Keratinocyte (primary cell): ENCODE data around the gene CUEDC1. TPM values are rescaled to one million over a fixed set of nuclear protein-coding genes. Genes with fewer than 3 reads are reported as not detected.

Experiments
- DNase-seq: peaks from one replicate; pipeline ENCODE4 v3.0.0-alpha.2; 2011; ENCODE audit warnings: low read depth, missing footprints, low spot score
- FAIRE-seq: peaks from 2 replicates; lab custom pipeline; 2011; peaks lifted over from hg19 to GRCh38; lab: Jason Lieb, UNC
- H2AFZ ChIP-seq: 2 replicates; pipeline ENCODE4 v1.6.0; 2012; ENCODE audit warnings: low read length, control low read depth, inconsistent platforms; ENCODE audit not compliant: control insufficient read depth
- H3K27ac ChIP-seq: 2 replicates; pipeline ENCODE4 v1.5.1; 2011; ENCODE audit warnings: low read length; ENCODE audit not compliant: control insufficient read depth, insufficient read depth
- H3K27me3 ChIP-seq: 3 replicates; pipeline ENCODE4 v1.6.0; 2011; ENCODE audit warnings: low read length; ENCODE audit not compliant: control insufficient read depth, insufficient read depth; ENCODE audit errors: extremely low read depth
- H3K36me3 ChIP-seq, 2 experiments: 2 replicates in 1 of 2; 3 replicates in 1 of 2; pipeline ENCODE4 v1.5.1; 2011; ENCODE audit warnings: low read length in 2 of 2, mild to moderate bottlenecking in 1 of 2; ENCODE audit not compliant: control insufficient read depth in 2 of 2, insufficient read depth in 2 of 2; ENCODE audit errors: extremely low read depth in 1 of 2
- H3K4me1 ChIP-seq: 3 replicates; pipeline ENCODE4 v1.5.1; 2011; ENCODE audit warnings: low read length; ENCODE audit not compliant: control insufficient read depth, insufficient read depth; ENCODE audit errors: extremely low read depth
- H3K4me2 ChIP-seq: 3 replicates; pipeline ENCODE4 v1.6.0; 2011; ENCODE audit warnings: low read depth, low read length; ENCODE audit not compliant: control insufficient read depth, insufficient read depth; ENCODE audit errors: extremely low read depth
- H3K4me3 ChIP-seq, 3 experiments: fragments of 200-600 bp in 1 of 3; sonication (generic) in 1 of 3; 2 replicates in 2 of 3; 3 replicates in 1 of 3; pipeline ENCODE4 v1.5.1; 2011 to 2016; ENCODE audit warnings: low read length in 3 of 3, mild to moderate bottlenecking in 3 of 3, control low read depth in 2 of 3, inconsistent platforms in 1 of 3, low read depth in 1 of 3, mixed read lengths in 1 of 3, mixed run types in 1 of 3, moderate library complexity in 1 of 3; ENCODE audit not compliant: control insufficient read depth in 2 of 3, insufficient read depth in 2 of 3; ENCODE audit errors: extremely low read depth in 1 of 3
- H3K79me2 ChIP-seq: 2 replicates; pipeline ENCODE4 v1.6.0; 2012; ENCODE audit warnings: low read length; ENCODE audit not compliant: control insufficient read depth, insufficient read depth
- H3K9ac ChIP-seq: 3 replicates; pipeline ENCODE4 v1.6.0; 2011; ENCODE audit warnings: low read length; ENCODE audit not compliant: control insufficient read depth, insufficient read depth; ENCODE audit errors: extremely low read depth
- H3K9me1 ChIP-seq: 3 replicates; pipeline ENCODE4 v1.6.0; 2011; ENCODE audit warnings: low read length; ENCODE audit not compliant: control insufficient read depth, insufficient read depth; ENCODE audit errors: extremely low read depth
- H3K9me3 ChIP-seq: 2 replicates; pipeline ENCODE4 v1.5.1; 2012; ENCODE audit warnings: low read depth, low read length; ENCODE audit not compliant: control insufficient read depth
- H4K20me1 ChIP-seq: 3 replicates; pipeline ENCODE4 v1.6.0; 2011; ENCODE audit warnings: low read length; ENCODE audit not compliant: control insufficient read depth, insufficient read depth; ENCODE audit errors: extremely low read depth
- EZH2 ChIP-seq: IDR thresholded peaks from one replicate; pipeline ENCODE4 v1.6.1; 2012; ENCODE audit warnings: inconsistent platforms, mild to moderate bottlenecking, low read length, moderate library complexity
- dilution Hi-C: fragments of 300-500 bp; cut with MboI; formaldehyde crosslinking; loops from one replicate; pipeline ENCODE4 v1.7.0; 2020; ENCODE audit warnings: low sequenced_read_pairs; ENCODE audit not compliant: extremely low pct_ligation_motif_present
- polyA plus RNA-seq, 5 experiments: library from polyadenylated mRNA; depleted of rRNA in 3 of 5; stranded (reverse) in 3 of 5; stranded (forward) in 1 of 5; unstranded in 1 of 5; fragments of >200 nt; gene quantifications; 1 replicate in 1 of 5; 2 replicates in 3 of 5; 3 replicates in 1 of 5; pipeline versions ENCODE4 v1.2.1 to v1.2.3, GENCODE V29; 2011 to 2012; ENCODE audit warnings: missing spikeins in 2 of 5, low read depth in 1 of 5, low replicate concordance in 1 of 5
- TF ChIP-seq, protein P1 (sequence below), 3 experiments: IDR thresholded peaks in 1 of 3; conservative IDR thresholded peaks in 1 of 3; optimal IDR thresholded peaks in 1 of 3; 2 replicates in 2 of 3; 3 replicates in 1 of 3; pipeline versions ENCODE3 to v1.5.1; 2011; ENCODE audit warnings: low read length in 3 of 3, mild to moderate bottlenecking in 3 of 3, moderate library complexity in 2 of 3, control low read depth in 1 of 3, inconsistent platforms in 1 of 3; ENCODE audit not compliant: insufficient read depth in 2 of 3; ENCODE audit errors: extremely low read depth in 1 of 3

CUEDC1 gene
- polyA plus RNA-seq, 1 donor (not counting 4 experiments of a cell fraction or from before 2014, with no cell fraction given), result 12.9 TPM

DNA sequence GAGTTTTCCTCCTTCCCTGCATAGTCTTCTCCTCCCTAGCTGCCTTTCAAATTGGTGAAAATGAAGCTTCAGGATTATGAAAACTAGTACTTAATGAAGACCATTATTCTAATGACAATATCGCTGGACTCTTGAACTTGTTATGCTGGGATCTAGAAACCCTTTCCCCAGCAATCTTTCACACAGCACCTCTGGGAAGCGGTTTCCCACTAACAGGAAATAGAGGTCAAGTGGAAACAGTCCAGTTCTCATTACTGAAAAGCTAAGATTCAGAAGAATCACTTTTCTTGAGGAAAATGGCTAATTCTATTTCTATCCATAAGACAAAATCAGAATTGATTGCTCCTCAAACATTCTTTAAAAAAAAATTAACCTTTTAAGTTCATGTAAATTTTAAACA is 34.8 kb upstream of the CUEDC1 start:
- no peak overlapping the region for H3K4me2 ChIP-seq

DNA sequence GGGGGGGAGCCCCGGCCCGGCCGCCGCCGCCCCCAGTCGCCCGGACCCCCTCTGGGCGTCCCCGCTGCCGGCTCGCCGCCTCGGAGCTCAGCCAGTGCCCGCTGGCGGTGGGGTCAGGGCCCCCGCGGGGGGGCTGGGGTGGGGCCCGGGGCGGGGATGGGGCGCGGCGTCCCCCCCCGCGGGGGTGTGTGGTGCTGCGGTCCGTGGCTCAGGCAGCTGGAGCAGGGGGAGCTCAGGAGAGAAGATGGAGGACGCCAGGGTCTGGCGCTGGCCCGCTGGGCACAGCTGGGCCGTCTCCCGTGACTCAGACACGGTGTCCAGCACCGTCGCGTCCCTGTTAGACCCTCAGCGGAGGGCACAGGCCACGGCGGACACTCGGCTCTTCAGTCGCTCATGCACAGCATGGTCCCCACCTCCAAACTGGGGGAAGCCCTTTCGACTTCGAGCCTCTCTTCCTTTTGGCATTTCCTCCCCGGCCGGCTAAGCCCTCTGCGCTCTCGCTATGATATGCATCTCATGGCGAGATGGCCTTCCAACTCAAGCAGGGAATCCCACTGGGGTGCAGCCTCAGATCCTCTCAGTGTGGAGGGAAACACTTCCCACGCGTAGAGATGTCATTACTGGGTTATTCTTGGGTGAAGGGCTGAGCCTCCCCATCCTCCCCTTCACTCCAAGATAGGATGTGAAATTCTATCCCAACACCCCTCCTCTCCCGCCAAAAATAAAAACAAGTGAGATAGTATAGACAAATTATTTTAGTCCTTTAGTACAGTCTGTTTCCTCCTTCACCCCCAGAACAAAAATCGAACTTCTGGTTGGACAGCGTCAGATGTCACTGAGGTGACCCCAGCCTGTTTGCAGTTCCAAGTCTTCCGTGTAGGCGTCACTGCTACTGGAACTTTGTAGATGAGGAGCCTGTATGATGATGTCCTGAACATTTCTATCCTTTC is 33.4 kb upstream of the CUEDC1 start:
- Histone ChIP-seq H3K36me3 (peaks cover 0 to 8% of the 10 kb centered on the region in 2 experiments), H3K4me1 (peaks cover 27% of the 10 kb centered on the region), H4K20me1 (peaks cover 2% of the 10 kb centered on the region), H3K4me3 (peak overlapping the region; percentile 32 to 69 (median 57)), H3K9ac (peak overlapping the region; percentile 81), H3K27ac (peak overlapping the region; percentile 58), H2AFZ (peak overlapping the region; percentile 75), H3K79me2 (peaks cover 36% of the 10 kb centered on the region), H3K9me1 (peaks cover 2% of the 10 kb centered on the region), H3K9me3 (no peaks in the 10 kb centered on the region), H3K27me3 (no peaks in the 10 kb centered on the region), H3K4me2 (peak overlapping the region; percentile 81)
- FAIRE-seq (no peak), DNase-seq (no peak)
- dilution Hi-C loops, result no loop called here
- TF ChIP-seq EZH2, result no peak
- TF ChIP-seq, protein P1, sequence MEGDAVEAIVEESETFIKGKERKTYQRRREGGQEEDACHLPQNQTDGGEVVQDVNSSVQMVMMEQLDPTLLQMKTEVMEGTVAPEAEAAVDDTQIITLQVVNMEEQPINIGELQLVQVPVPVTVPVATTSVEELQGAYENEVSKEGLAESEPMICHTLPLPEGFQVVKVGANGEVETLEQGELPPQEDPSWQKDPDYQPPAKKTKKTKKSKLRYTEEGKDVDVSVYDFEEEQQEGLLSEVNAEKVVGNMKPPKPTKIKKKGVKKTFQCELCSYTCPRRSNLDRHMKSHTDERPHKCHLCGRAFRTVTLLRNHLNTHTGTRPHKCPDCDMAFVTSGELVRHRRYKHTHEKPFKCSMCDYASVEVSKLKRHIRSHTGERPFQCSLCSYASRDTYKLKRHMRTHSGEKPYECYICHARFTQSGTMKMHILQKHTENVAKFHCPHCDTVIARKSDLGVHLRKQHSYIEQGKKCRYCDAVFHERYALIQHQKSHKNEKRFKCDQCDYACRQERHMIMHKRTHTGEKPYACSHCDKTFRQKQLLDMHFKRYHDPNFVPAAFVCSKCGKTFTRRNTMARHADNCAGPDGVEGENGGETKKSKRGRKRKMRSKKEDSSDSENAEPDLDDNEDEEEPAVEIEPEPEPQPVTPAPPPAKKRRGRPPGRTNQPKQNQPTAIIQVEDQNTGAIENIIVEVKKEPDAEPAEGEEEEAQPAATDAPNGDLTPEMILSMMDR (optimal IDR thresholded peaks at IDR 0.05 in 1 of 3, IDR thresholded peaks at IDR 0.05 in 1 of 3, conservative IDR thresholded peaks at IDR 0.05 in 1 of 3; ENCODE audit: extremely low read depth in 1 of 3, insufficient read depth in 2 of 3, low read length in 3 of 3), result no peak

More for the DNA sequence above, 34.8 kb upstream of the CUEDC1 start:
- FAIRE-seq (no peak), DNase-seq (no peak)
- no peaks in the 10 kb centered on the region for H3K9me3 ChIP-seq
- no peaks in the 10 kb centered on the region for H4K20me1 ChIP-seq
- TF ChIP-seq EZH2, result no peak
- TF ChIP-seq, protein P1 (optimal IDR thresholded peaks at IDR 0.05 in 1 of 3, IDR thresholded peaks at IDR 0.05 in 1 of 3, conservative IDR thresholded peaks at IDR 0.05 in 1 of 3; ENCODE audit: extremely low read depth in 1 of 3, insufficient read depth in 2 of 3, low read length in 3 of 3), result no peak
- peaks cover 2% of the 10 kb centered on the region for H3K9me1 ChIP-seq
- peaks cover 21% of the 10 kb centered on the region for H3K4me1 ChIP-seq
- no peaks in the 10 kb centered on the region for H3K27me3 ChIP-seq
- H3K36me3 ChIP-seq, result peaks cover 0 to 9% of the 10 kb centered on the region in 2 experiments
- H3K9ac ChIP-seq, result no peak overlapping the region
- H3K4me3 ChIP-seq, result no peak overlapping the region
- dilution Hi-C loops, result no loop called here
- no peak overlapping the region for H3K27ac ChIP-seq
- H3K79me2 ChIP-seq, result peaks cover 22% of the 10 kb centered on the region
- H2AFZ ChIP-seq, result no peak overlapping the region
